Inferior parietal cortex (tissue), 1 donor: ENCODE results near the gene IFI35.
"Not testable (repeated sequence)": the region's sequence is repeated elsewhere in the genome, so short reads cannot be mapped to it uniquely, and the experiment has no call there.

Experiments
- DNase-seq: peaks from one replicate; pipeline ENCODE4 v3.0.0-alpha.2; 2016; ENCODE audit errors: extremely low spot score

The IFI35 gene

DNA sequence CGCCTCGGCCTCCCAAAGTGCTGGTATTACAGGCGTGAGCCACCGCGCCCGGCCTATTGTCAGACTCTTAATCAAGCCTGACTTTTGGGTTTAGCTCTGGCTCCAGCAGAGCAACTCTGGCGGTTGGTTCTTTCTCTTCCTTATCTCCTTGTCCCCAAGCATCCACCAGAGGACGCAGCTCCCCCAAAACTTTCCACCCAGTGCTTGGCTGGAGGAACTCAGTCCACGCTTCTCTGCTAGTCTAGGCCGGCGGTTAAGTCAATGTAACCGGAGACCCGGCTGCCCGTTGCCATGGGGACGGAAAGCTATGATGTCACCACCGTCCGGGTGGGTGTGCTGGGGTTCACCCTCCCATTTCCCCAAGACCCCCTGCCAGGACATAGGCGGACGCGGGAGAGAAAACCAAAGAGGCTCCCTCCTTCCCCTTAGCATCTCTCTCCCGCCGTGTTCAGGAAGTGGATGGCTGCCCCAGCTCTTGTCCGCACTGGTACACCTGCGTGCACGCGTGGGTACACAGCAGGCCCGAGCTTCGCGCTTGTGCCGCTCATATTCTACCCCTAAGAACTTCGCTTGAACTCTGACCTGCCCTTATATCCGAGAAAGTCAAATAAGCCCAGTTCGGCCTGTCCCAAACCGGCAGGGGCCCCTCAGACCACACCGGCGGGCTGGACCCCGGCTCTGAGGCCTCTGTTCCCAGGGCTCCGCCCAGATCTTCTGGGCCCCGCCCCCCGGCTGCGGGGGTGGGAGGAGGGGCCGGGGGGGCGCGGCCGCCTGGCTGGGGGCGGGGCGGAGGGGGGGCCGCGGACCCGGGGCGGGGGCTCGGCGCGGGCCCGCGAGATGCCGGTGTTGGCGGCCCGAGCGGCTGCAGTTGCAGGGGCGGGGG, 18.1 kb downstream of the IFI35 start, which contains the start of gene RND2:
Gene RND2 (plus strand): TSS at position 825 of the 883 bp plus-strand sequence. CDS start 117 bp downstream, outside the sequence.
- DNase-seq = peak; percentile 94

DNA sequence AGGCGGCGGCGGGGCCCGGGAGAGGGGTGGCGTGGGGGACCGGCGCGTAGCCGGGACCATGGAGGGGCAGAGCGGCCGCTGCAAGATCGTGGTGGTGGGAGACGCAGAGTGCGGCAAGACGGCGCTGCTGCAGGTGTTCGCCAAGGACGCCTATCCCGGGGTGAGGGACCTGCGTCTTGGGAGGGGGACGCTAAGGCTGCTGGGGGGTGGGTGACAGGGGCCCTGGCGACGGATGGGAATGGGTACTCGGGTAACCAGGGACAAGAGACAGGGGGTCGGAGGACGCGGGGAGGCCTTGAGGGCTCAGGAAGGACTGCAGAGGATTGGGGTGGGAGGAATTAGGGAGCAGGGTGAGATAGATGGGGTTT, 18.7 kb downstream of the IFI35 start:
- DNase-seq = no peak

DNA sequence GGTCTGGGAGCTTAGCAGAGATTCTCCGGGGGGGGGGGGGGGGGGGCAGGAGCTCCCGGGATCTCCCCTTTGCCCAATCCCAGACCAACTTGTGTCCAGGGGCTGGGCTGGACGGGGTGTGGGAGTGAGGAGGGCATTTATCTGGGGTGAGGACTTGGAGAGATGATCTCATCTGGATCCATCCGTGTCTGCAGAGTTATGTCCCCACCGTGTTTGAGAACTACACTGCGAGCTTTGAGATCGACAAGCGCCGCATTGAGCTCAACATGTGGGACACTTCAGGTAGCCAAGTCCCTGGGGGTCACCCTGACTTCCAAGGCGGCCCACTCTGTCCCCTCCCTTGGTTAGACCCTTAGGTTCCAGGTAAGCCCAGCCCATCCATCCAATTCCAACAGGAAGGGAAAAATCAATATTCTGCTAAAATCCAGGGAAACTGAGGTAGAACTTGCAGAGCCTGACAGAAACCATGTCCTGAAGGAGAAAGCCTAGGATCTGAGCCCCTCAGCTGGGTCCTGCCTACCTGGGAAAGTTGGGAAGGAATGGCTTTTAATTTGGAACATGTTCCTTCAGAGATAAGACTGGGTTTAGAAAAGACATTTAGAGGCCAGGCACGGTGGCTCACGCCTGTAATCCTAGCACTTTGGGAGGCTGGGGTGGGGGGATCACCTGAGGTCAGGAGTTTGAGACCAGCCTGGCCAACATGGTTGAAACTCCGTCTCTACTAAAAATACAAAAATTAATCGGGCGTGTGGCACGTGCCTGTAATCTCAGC, 19.4 kb downstream of the IFI35 start:
- no peak for DNase-seq

DNA sequence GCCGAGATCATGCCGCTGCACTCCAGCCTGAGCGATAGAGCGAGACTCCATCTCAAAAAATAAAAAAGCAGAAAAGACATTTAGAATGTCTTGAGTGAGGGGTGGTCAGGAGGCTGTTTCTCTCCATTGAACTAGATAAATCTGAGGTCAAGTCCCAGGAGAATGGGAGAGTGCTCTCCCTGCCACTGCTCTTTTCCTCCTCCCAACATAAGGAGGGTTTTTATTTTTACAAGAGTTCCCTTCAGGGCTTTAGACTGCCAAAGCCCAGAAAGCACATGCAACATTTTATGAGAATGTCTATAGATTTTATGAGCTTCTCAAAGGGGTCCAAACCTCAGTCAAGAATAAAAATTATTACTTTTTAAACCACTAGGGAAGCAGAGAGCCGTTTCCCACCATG, 20.0 kb downstream of the IFI35 start:
- no peak for DNase-seq

DNA sequence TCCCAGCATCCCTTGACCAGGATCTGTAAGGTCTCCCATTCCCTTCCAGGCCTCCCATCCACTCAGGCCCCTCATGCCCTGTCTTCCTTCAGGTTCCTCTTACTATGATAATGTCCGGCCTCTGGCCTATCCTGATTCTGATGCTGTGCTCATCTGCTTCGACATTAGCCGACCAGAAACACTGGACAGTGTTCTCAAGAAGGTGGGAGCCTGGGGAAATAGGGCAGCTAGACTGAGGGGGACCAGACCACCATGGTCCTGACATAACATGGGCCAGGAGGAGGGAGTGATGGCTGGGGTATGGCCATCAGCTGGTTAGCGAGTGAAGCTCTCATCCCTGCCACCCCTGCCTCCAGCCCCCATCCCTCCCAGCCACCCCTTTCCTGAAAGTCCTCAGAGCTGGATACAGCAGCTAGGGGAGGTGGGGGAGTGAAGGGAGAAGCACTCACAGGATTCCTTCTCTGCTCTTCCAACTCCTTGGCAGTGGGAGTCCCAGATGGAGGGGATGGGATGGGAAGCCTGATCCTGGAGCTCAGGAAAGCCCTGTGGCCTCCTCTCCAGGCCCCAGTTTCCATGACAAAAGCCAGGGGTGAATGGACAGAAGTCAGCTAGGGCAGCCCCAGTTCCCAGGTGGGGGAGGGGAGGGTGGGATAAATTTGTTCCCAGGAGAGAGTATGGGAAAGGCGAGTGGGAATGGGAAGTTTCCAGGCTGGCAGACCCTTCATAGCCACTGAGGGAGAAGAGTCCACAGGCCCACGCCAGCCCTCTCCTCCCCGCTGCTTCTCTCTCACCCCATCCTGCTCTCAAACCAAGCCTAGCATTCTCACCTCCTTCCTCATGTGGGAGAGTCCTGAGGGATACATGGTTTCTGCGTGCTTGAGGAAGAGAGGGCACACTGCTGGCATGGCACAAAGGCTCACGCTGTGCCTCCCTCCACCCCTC, 20.8 kb downstream of the IFI35 start:
- DNase-seq = no peak

DNA sequence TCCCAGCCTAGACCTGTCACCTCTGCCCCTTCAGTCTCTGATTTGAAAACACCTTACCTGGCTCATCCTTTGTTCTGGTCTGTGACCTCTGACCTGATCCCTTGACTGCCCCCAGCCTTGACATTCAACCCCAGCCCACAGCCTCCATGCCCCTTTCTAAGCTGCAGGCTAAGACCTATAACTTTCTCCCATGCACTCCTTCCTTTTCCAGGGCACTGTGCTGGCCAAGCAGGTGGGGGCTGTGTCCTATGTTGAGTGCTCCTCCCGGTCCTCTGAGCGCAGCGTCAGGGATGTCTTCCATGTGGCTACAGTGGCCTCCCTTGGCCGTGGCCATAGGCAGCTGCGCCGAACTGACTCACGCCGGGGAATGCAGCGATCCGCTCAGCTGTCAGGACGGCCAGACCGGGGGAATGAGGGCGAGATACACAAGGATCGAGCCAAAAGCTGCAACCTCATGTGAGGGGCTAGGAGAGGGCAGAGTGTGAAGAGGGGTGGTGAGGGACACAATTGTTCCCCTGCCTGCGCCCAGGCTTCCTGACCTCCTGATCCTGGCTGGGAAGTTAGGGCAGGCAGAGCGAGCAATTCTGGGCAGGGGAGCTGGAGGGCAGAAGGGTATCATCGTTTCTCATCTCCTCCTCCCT, 21.8 kb downstream of the IFI35 start:
- no peak for DNase-seq

DNA sequence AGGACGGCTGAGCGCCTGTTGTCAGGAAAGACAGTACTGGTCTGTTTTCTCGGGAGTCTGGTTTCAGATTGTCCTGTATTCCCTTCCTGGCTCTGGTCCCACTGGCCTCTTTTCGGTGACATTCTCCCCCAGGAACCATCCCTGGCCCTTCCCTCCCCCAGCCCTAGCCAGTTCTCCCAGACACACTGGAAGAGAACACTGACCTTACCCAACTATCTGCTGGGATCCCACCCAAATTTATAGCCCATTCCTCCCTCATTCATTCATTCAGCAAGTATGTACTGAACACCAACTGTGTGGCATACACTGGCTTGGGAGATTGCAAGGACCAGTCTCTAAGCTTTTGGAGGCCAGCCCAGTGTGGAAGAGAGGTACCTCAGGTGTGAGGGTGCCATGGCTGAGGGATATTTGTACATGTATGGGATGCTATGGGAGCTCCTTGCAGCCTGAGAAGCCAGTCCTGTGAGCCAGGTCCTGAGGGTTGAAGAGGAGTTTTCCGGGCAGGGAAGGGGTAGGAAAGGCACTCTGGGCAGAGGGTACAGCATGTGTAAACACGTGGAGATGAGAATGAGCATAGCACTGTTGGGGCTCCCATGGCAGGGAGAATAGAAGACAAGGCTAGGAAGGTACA, 23.7 kb downstream of the IFI35 start:
- no peak for DNase-seq

DNA sequence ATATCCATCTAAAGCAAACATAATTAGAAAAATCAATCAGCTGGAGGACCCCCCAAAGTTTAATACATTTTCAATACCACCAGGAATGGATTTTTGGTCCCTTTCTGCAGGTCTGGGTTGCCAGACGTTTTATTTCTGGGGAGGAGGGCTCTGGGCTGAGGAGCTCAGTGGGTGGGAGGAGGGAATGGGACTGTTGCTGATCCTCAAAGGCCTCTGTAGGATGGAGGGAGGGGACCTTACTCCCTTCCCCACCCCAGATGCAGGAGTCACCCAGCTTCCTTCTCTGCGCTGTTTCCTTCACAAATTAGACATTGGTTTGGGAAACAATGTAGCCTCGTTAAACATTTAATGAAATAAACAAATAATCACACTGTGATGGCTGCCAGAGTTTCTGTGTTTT, 25.1 kb downstream of the IFI35 start:
- no peak for DNase-seq

DNA sequence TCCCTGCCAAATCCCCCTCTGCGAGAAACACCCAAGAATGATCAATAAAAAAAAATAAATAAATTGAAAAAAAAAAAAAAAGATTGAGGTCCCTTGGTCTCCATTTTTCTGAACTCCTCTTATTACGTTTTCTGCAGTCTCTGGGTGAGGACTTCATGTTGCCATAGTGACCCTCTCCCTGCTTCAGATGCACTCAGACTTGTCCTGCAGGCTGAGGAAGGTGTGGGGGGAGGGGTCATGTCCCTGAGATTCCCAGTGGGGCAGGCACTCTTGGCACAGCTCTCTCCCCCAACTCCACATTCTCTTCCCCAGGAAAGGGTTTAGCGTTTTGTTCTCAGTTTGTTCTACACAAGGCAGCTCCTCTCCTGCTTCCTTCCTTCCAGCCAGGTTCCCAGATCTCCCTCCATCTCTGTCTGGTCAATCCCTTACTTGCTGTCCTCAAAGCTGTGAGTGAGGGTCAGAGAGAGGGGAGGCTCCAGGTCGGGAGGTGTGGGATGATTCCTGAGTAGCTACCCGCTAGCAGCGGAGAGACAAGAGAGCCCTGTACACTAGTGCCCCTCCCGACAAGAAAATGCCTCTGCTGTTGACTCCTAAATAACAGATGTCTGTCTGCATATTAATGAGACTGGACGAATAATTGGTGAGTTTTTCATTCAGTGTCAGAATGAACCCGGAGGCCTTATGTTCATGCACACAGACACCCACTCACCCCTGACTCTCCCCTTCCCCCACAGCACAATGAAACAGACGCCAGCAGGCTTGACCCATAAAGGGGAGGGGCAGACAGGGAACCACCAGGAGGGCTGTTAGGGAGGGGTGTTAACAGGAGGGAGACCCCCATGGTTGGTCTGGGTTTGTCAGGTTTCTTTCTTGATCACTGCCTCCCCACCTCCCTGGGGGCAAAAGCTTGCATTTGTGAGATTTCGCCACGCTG, 27.6 kb downstream of the IFI35 start:
- DNase-seq = no peak

DNA sequence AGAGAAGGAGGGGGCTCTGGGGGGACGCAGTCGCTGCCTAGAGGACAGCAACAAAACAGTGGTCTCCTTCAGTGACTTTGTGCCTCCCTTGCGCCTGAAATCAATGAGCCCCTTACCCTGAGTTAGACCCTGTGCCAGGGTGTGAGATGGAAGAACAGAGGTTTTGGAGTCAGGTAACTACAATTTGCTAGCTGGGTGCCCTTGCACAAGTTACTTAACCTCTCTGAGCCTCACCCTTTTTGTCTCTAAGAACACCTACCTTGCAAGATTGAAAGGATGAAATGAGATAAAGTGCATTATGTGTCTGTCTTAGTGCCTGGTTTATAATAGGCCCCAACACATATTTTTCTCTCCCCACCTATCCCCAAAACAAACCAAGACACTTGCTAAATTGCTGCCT, 28.3 kb downstream of the IFI35 start:
- DNase-seq = no peak

DNA sequence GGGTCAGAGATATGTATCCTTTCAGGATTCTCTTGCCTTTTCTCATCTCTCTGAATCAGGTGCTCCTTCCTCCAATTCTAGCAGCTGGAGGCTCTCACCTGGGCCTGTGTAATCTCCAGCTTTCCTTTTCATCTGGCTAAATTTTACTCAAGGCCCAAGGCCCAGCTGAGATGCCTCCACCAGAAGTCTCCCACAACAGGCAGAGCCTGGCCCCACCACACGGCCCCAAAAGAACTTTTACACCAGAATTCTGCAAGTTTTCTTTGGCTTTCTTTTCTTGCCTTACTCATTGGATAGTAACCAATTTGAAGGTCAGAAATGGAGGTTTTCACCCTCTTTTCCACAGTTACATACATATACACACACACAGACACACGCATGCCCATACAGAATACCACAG, 33.1 kb downstream of the IFI35 start:
- DNase-seq = no peak

DNA sequence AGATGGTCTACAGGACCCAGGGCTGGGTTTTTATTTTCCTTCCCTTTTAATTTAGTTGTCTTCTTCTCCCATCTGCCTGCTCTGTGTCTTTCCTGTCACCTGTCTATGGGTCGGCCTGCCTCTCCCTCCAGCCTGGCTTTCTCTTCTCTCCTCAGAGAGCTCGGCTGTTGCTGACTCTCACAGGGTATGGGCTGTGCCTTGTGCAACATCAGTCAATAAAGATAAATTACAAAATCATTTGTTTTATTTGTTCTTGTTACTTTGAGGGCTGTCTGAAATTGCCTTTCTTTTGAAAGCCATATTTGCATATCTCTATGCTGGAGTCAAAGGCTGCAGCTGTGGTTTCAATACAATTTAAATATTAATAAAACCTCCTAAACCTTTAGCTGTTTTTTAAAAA, 34.1 kb downstream of the IFI35 start:
- DNase-seq = no peak

DNA sequence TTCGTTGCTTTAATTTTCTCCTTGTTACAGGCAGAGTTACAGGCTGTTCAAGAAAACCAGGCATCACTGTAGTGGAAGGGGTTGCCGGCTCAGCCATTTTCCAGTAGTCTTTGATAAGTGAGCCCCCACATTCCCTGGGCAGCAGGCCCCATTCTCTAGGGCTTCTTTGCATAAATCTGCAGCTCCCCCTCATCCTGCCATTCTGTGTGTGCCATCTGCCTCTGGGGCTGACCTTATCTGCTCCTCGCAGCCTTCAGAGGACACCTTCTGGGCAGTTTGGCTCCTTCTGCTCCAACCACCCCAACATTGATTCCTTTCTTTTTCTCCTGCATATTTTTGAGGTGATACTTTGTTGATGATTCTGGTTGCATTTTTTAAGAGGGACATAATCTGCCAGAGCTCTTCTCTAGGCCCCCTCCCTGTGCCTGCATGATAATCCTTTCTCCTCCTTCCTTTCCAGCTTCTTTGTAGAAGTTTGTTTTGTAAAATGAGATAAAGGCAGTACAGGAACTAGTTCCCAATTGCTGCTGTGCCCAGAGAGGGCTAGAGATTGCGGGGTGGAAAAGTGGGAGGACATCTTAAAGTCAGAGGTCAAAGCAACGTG, 35.5 kb downstream of the IFI35 start:
- DNase-seq = no peak

DNA sequence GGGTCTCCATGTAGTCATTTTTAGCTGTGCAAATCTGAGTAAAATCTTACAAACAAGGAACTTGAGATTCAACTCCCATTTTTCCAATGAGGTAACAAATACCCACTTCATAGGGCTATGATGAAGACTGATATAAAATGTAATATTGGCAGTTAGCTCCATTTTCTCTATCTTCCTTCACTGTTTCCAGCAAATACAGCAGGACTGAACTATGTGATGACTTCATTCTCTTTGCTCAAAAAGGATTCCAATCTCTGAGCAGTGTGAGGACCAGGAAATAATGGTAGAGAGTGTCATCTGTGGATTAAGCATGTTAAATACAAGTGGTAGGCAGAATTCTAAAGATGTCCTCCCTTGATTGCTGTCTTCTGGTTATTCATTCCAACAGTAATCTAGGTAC, 36.7 kb downstream of the IFI35 start:
- DNase-seq = no peak

DNA sequence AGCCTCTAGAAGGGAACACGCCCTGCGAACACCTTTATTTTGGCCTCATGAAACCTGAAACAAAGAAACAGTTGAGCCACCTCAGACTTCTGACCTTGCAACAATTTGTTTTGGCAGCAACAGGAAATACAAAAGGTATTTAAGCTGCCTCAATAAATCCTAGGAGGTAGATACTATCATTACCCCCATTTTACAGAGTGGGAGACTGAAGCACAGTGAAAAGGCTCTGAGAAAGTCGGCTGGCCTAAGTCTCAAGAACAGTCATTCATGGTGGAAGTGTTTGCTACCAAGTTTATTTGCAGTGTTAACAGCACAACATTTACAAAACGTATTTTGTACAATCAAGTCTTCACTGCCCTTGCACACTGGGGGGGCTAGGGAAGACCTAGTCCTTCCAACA, 37.4 kb downstream of the IFI35 start:
- no peak for DNase-seq

DNA sequence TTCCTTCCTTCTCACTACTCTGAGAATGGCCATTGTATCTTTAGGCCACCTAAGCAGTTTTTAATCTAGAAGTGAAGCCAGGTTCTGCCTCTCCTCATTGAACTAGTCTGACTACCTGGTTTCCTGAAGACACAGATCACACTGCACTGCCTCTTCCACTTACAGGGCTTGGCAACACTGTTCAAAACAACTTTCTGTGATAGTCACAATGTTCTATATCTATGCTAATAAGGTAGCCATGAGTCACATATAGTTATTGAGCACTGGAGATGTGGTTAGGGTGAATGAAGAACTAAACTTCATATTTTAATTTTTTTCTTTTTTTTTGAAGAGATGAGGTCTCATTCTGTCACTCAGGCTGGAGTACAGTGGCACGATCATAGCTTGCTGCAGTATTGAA, 45.4 kb downstream of the IFI35 start:
- DNase-seq = no peak

DNA sequence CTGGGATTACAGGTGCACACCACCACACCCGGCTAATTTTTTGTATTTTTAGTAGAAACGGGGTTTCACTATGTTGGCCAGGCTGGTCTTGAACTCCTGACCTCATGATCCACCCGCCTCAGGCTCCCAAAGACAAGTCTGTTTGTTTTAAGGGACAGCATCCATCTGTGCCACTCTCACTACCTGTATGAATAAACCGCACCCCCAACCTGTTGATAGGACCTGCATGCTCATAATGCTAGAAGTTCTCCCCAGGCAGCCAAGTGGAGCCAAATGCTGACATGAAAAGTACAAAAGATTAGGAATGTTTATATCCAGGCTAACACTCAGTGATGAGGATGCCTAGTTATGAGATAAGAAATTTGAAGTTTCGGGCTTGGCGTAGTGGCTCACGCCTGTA, 46.4 kb downstream of the IFI35 start:
- DNase-seq = not testable (repeated sequence)

DNA sequence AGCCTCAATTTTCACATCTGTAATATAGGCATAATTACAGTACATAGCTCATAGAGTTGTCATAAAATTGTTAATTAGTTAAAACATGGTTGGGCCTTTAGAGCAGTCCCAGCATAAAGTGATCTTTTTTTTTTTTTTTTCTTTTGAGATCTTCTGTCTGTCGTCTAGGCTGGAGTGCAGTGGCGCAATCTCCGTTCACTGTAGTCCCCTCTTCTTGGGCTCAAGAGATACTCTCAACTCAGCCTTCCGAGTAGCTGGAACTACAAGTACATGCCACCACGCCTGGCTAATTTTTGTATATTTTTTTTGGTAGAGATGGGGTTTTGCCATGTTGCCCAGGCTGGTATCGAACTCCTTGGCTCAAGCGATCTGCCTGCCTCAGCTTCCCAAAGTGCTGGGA, 49.5 kb downstream of the IFI35 start:
- no peak for DNase-seq

DNA sequence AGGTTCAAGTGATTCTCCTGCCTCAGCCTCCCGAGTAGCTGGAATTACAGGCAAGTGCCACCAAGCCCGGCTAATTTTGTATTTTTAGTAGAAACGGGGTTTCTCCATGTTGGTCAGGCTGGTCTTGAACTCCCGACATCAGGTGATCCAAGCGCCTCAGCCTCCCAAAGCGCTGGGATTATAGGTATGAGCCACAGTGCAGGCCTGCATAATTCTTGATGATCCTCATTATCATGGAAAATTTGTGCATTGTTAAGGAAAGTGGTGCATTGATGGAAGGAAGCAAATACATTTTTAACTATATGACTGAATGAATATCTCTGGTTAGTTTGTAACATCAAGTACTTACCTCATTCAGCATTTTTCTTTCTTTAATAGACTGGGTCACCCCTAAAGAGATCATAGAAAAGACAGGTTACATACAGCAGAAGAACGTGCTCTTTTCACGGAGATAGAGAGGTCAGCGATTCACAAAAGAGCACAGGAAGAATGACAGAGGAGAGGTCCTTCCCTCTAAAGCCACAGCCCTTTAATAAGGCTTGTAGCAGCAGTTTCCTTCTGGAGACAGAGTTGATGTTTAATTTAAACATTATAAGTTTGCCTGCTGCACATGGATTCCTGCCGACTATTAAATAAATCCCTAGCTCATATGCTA, 56.5 kb downstream of the IFI35 start:
- DNase-seq = no peak
